Measurements from ENCODE around the gene SRGAP1. TPM values are rescaled to one million over a fixed set of nuclear protein-coding genes. Genes with fewer than 3 reads are reported as not detected.

The SRGAP1 gene
- total RNA-seq, 1 donor from 2014 or later, result 3.0 TPM

- Histone ChIP-seq H3K4me2 (no peak overlapping the region), H3K9me3 (ENCODE audit: low read depth) (no peaks in the 10 kb centered on the region), H2AFZ (replicated peaks) (no peak overlapping the region), H3K36me3 (no peaks in the 10 kb centered on the region), H3K4me3 (no peak overlapping the region), H3F3A (ENCODE audit: low read depth) (no peaks in the 10 kb centered on the region), H3K79me2 (ENCODE audit: low read depth) (no peaks in the 10 kb centered on the region), H3K27ac (no peak overlapping the region), H4K20me1 (ENCODE audit: low read depth) (no peaks in the 10 kb centered on the region), H3K4me1 (no peaks in the 10 kb centered on the region), H3K9ac (no peak overlapping the region), H3K27me3 (no peaks in the 10 kb centered on the region)
- H3K9me3 Mint-ChIP-seq, result no peaks in the 10 kb centered on the region
- peaks cover 5% of the 10 kb centered on the region for H3K36me3 Mint-ChIP-seq
- peaks cover 15% of the 10 kb centered on the region for H3K4me1 Mint-ChIP-seq
- TF ChIP-seq EZH2phosphoT487 (IDR thresholded peaks at IDR 0.05) (no peak), CTCF (IDR thresholded peaks at IDR 0.05) (no peak), EZH2 (IDR thresholded peaks at IDR 0.05) (no peak)
- no peak for DNase-seq (ENCODE audit: low spot score)
- H3K27me3 Mint-ChIP-seq (ENCODE audit: insufficient read depth, low read depth), result no peaks in the 10 kb centered on the region
- H3K27ac Mint-ChIP-seq, result no peak overlapping the region
- H3K4me3 Mint-ChIP-seq, result no peak overlapping the region
These were observed 19.9 kb downstream of the SRGAP1 start for GRCh38 chr12:63864454-63864706.

- Histone ChIP-seq H3K4me1 (no peaks in the 10 kb centered on the region), H3K9ac (no peak overlapping the region), H4K20me1 (ENCODE audit: low read depth) (no peaks in the 10 kb centered on the region), H3K27ac (no peak overlapping the region), H3K9me3 (ENCODE audit: low read depth) (no peaks in the 10 kb centered on the region), H3K27me3 (no peaks in the 10 kb centered on the region), H3K4me2 (no peak overlapping the region), H3K36me3 (no peaks in the 10 kb centered on the region), H3K79me2 (ENCODE audit: low read depth) (no peaks in the 10 kb centered on the region), H3F3A (ENCODE audit: low read depth) (no peaks in the 10 kb centered on the region), H3K4me3 (no peak overlapping the region), H2AFZ (replicated peaks) (no peak overlapping the region)
- no peak for DNase-seq (ENCODE audit: low spot score)
- H3K27ac Mint-ChIP-seq, result no peak overlapping the region
- H3K9me3 Mint-ChIP-seq, result no peaks in the 10 kb centered on the region
- peaks cover 5% of the 10 kb centered on the region for H3K36me3 Mint-ChIP-seq
- TF ChIP-seq CTCF (IDR thresholded peaks at IDR 0.05) (no peak), EZH2 (IDR thresholded peaks at IDR 0.05) (no peak), EZH2phosphoT487 (IDR thresholded peaks at IDR 0.05) (no peak)
- no peaks in the 10 kb centered on the region for H3K27me3 Mint-ChIP-seq (ENCODE audit: insufficient read depth, low read depth)
- no peak overlapping the region for H3K4me3 Mint-ChIP-seq
- H3K4me1 Mint-ChIP-seq, result peaks cover 20% of the 10 kb centered on the region
These were observed 20.9 kb downstream of the SRGAP1 start for GRCh38 chr12:63865448-63865847.

GRCh38 chr12:63867053-63867452, 22.6 kb downstream of the SRGAP1 start:
- Mint-ChIP-seq H3K27me3 (ENCODE audit: insufficient read depth, low read depth) (no peaks in the 10 kb centered on the region), H3K27ac (no peak overlapping the region), H3K4me3 (no peak overlapping the region), H3K36me3 (peaks cover 4% of the 10 kb centered on the region), H3K4me1 (peaks cover 20% of the 10 kb centered on the region), H3K9me3 (no peaks in the 10 kb centered on the region)
- Histone ChIP-seq H4K20me1 (ENCODE audit: low read depth) (no peaks in the 10 kb centered on the region), H3F3A (ENCODE audit: low read depth) (no peaks in the 10 kb centered on the region), H3K9ac (no peak overlapping the region), H3K4me2 (no peak overlapping the region), H3K9me3 (ENCODE audit: low read depth) (no peaks in the 10 kb centered on the region), H3K4me1 (no peaks in the 10 kb centered on the region), H3K4me3 (no peak overlapping the region), H3K27me3 (no peaks in the 10 kb centered on the region), H3K79me2 (ENCODE audit: low read depth) (no peaks in the 10 kb centered on the region), H3K27ac (no peak overlapping the region), H3K36me3 (no peaks in the 10 kb centered on the region), H2AFZ (replicated peaks) (no peak overlapping the region)
- TF ChIP-seq EZH2phosphoT487 (IDR thresholded peaks at IDR 0.05), result no peak
- TF ChIP-seq EZH2 (IDR thresholded peaks at IDR 0.05), result no peak
- no peak for TF ChIP-seq CTCF (IDR thresholded peaks at IDR 0.05)
- no peak for DNase-seq (ENCODE audit: low spot score)

GRCh38 chr12:63869656-63870055, 25.2 kb downstream of the SRGAP1 start:
- Histone ChIP-seq H2AFZ (replicated peaks) (no peak overlapping the region), H3K9me3 (ENCODE audit: low read depth) (no peaks in the 10 kb centered on the region), H3K36me3 (no peaks in the 10 kb centered on the region), H3K4me1 (no peaks in the 10 kb centered on the region), H3K9ac (no peak overlapping the region), H4K20me1 (ENCODE audit: low read depth) (no peaks in the 10 kb centered on the region), H3K4me2 (no peak overlapping the region), H3K27ac (no peak overlapping the region), H3F3A (ENCODE audit: low read depth) (no peaks in the 10 kb centered on the region), H3K4me3 (no peak overlapping the region), H3K27me3 (no peaks in the 10 kb centered on the region), H3K79me2 (ENCODE audit: low read depth) (no peaks in the 10 kb centered on the region)
- Mint-ChIP-seq H3K9me3 (no peaks in the 10 kb centered on the region), H3K4me3 (no peak overlapping the region), H3K27ac (no peak overlapping the region), H3K27me3 (ENCODE audit: insufficient read depth, low read depth) (no peaks in the 10 kb centered on the region), H3K36me3 (peaks cover 4% of the 10 kb centered on the region), H3K4me1 (peaks cover 10% of the 10 kb centered on the region)
- TF ChIP-seq EZH2 (IDR thresholded peaks at IDR 0.05), result no peak
- TF ChIP-seq EZH2phosphoT487 (IDR thresholded peaks at IDR 0.05), result no peak
- no peak for TF ChIP-seq CTCF (IDR thresholded peaks at IDR 0.05)
- DNase-seq (ENCODE audit: low spot score), result no peak
